Measurements from ENCODE around the gene FAM89B. TPM values are rescaled to one million over a fixed set of nuclear protein-coding genes. Genes with fewer than 3 reads are reported as not detected.

FAM89B gene
- total RNA-seq, 2 donors from 2014 or later, result 53.3 to 127 TPM

DNA sequence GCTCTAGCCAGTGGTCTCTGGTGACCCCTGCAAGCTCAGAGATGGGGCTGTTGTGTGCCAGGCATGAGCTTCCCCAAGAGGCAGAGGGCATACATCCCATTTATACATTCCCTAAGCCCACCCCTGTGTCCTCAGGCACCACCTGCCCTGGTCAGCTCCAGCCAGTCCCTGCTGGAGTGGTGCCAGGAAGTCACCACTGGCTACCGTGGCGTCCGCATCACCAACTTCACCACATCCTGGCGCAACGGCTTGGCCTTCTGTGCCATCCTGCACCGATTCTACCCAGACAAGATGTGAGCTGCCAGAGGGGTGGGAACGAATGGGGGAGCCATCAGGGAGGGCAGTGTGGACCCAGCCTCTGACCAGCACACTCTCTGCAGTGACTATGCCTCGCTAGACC, 11.8 kb downstream of the FAM89B start:
- peaks cover 55% of the 10 kb centered on the region for H3K36me3 ChIP-seq
- no peak for ATAC-seq (ENCODE audit: insufficient number of reproducible peaks, low FRiP score, low read depth)
- H3K9me3 ChIP-seq, result no peaks in the 10 kb centered on the region
- no peaks in the 10 kb centered on the region for H3K27me3 ChIP-seq (replicated peaks; ENCODE audit: insufficient read depth)
- no peak overlapping the region for H3K4me3 ChIP-seq
- peaks cover 24 to 39% of the 10 kb centered on the region in 2 donors for H3K4me1 ChIP-seq (ENCODE audit: control insufficient read depth in 1 of 2, low read depth in 2 of 2)
- TF ChIP-seq, protein P1, sequence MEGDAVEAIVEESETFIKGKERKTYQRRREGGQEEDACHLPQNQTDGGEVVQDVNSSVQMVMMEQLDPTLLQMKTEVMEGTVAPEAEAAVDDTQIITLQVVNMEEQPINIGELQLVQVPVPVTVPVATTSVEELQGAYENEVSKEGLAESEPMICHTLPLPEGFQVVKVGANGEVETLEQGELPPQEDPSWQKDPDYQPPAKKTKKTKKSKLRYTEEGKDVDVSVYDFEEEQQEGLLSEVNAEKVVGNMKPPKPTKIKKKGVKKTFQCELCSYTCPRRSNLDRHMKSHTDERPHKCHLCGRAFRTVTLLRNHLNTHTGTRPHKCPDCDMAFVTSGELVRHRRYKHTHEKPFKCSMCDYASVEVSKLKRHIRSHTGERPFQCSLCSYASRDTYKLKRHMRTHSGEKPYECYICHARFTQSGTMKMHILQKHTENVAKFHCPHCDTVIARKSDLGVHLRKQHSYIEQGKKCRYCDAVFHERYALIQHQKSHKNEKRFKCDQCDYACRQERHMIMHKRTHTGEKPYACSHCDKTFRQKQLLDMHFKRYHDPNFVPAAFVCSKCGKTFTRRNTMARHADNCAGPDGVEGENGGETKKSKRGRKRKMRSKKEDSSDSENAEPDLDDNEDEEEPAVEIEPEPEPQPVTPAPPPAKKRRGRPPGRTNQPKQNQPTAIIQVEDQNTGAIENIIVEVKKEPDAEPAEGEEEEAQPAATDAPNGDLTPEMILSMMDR (IDR thresholded peaks at IDR 0.05), result no peak
- DNase-seq (ENCODE audit: low spot score), result no peak
- H3K27ac ChIP-seq, result peak overlapping the region in 1 of 2 donors; percentile 47

DNA sequence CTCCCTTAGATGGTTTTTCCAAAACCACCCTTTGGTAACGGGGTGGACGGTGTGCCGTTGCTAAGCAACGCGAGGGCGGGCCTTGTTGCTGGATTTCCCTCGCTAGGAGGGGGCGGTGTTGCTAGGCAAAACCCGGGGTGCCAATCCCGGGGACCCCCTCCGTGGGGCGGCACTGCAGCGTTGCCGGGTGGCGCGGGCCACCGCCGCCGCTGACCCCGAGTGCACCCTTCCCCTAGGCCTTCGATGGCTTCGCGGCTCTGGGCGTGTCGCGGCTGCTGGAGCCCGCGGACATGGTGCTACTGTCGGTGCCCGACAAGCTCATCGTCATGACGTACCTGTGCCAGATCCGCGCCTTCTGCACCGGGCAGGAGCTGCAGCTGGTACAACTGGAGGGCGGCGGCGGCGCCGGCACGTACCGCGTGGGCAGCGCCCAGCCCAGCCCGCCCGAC, 12.4 kb downstream of the FAM89B start:
- Histone ChIP-seq H3K9me3 (no peaks in the 10 kb centered on the region), H3K4me3 (no peak overlapping the region), H3K27me3 (replicated peaks; ENCODE audit: insufficient read depth) (no peaks in the 10 kb centered on the region), H3K27ac (no peak overlapping the region), H3K36me3 (peaks cover 53% of the 10 kb centered on the region), H3K4me1 (ENCODE audit: control insufficient read depth in 1 of 2, low read depth in 2 of 2) (peaks cover 24 to 36% of the 10 kb centered on the region in 2 donors)
- ATAC-seq (ENCODE audit: insufficient number of reproducible peaks, low FRiP score, low read depth) (no peak), DNase-seq (ENCODE audit: low spot score) (no peak)
- TF ChIP-seq, protein P1 (IDR thresholded peaks at IDR 0.05), result no peak

DNA sequence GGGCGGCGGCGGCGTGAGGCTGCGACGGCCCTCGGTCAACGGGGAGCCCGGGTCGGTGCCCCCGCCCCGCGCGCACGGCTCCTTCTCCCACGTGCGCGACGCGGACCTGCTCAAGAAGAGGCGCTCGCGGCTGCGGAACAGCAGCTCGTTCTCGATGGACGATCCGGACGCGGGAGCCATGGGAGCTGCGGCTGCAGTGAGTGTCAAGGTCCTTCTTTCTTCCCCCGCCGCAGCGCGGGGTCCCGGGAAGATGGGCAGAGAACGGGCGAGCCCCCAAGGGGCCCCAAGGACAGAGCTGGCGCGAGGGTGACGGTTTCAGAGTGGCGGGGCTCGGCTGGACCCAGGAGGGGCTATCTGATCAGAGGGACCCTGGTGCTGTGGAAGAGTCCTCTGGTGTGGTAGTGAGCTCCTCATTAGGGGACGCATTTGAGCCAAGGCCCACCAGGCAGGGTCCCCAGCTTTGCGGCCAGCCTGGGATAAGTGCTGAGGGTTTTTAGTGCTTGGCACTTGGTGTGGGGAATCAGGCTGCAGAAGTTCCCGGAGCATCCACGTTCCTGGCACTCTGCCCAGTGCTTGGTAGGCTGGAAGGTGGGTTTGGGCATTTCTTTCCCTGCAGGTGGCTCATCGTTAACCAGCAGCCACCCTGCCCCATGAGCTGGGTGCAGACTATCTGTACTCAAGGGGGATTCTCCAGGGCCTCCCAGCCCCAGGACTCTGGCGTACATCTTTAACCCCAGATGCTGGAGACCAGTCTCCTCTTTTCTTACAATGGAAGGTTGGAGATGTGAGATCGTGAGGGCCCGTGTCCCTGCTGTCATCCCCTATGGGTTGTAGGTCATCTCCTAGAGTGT, 13.3 kb downstream of the FAM89B start:
- Histone ChIP-seq H3K4me1 (ENCODE audit: control insufficient read depth in 1 of 2, low read depth in 2 of 2) (peaks cover 24 to 36% of the 10 kb centered on the region in 2 donors), H3K36me3 (peaks cover 53% of the 10 kb centered on the region), H3K4me3 (no peak overlapping the region), H3K9me3 (no peaks in the 10 kb centered on the region), H3K27ac (peak overlapping the region; percentile 75 to 85), H3K27me3 (replicated peaks; ENCODE audit: insufficient read depth) (no peaks in the 10 kb centered on the region)
- TF ChIP-seq, protein P1 (IDR thresholded peaks at IDR 0.05), result no peak
- no peak for ATAC-seq (ENCODE audit: insufficient number of reproducible peaks, low FRiP score, low read depth)
- DNase-seq (ENCODE audit: low spot score), result no peak

DNA sequence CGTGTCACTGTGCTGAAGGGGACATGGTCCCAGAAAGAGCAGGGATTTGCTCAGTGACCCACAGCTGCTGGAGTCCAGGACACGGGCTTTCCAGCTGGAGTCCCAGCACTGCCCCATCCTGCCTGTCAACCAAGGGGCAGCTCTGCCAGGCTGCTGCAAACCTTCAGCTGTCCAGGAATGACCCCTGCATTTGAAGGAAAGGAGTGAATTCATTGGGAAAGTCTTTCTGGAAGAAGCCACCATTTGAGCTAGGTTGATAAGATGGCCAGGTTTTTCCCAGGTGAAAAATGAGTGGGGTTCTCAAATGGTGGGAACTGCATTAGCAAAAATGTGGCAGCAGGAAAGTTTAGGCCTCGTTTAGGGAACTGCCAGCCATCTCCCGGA, 13.9 kb downstream of the FAM89B start:
- peaks cover 52% of the 10 kb centered on the region for H3K36me3 ChIP-seq
- DNase-seq (ENCODE audit: low spot score), result no peak
- TF ChIP-seq, protein P1 (IDR thresholded peaks at IDR 0.05), result no peak
- H3K27me3 ChIP-seq (replicated peaks; ENCODE audit: insufficient read depth), result no peaks in the 10 kb centered on the region
- H3K27ac ChIP-seq, result peak overlapping the region; percentile 75 to 85
- no peak for ATAC-seq (ENCODE audit: insufficient number of reproducible peaks, low FRiP score, low read depth)
- peak overlapping the region; percentile 39 for H3K4me3 ChIP-seq
- H3K4me1 ChIP-seq (ENCODE audit: control insufficient read depth in 1 of 2, low read depth in 2 of 2), result peaks cover 24 to 36% of the 10 kb centered on the region in 2 donors
- H3K9me3 ChIP-seq, result no peaks in the 10 kb centered on the region

DNA sequence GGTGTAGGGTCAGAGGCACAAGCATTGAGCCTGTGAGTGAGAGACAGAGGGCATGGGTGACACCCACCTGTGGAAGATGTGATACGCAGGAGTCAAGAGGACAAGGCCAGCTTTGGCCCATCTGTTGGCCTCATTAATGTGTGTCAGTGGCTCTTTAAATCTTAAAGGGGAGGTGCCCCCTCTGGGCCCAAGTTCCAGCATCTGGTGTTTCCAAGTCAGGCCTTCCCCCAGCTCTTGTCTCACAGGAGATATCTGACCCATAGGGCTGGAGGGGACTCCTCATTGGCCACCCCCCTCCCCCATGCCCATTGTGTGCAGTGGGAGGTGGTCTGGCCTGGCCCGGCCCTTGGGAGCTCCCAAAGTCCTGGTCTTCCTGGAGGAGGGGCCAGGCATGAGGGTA, 14.3 kb downstream of the FAM89B start:
- no peak for DNase-seq (ENCODE audit: low spot score)
- TF ChIP-seq, protein P1 (IDR thresholded peaks at IDR 0.05), result no peak
- Histone ChIP-seq H3K27ac (peak overlapping the region; percentile 75 to 85), H3K36me3 (peaks cover 49% of the 10 kb centered on the region), H3K4me3 (peak overlapping the region; percentile 39), H3K27me3 (replicated peaks; ENCODE audit: insufficient read depth) (no peaks in the 10 kb centered on the region), H3K4me1 (ENCODE audit: control insufficient read depth in 1 of 2, low read depth in 2 of 2) (peaks cover 24 to 36% of the 10 kb centered on the region in 2 donors), H3K9me3 (no peaks in the 10 kb centered on the region)
- ATAC-seq (ENCODE audit: insufficient number of reproducible peaks, low FRiP score, low read depth), result no peak
